Measurements from ENCODE around the gene WDR49.

Gene WDR49

GRCh38 chr3:167483708-167484475 lies 169.8 kb downstream of the WDR49 start:
- no peak for DNase-seq

- DNase-seq: no peak
Measured at GRCh38 chr3:167481164-167481563, 172.6 kb downstream of the WDR49 start.

GRCh38 chr3:167480748-167481147 lies 173.0 kb downstream of the WDR49 start:
- DNase-seq: no peak

GRCh38 chr3:167473863-167474262 lies 179.9 kb downstream of the WDR49 start, which contains the start of gene SERPINI2:
Gene SERPINI2 (minus strand): TSS chr3:167474042. CDS start chr3:167471834, 2,208 bp downstream.
- no peak for DNase-seq

- no peak for DNase-seq
Measured at GRCh38 chr3:167469381-167469780, 184.4 kb downstream of the WDR49 start.

GRCh38 chr3:167467848-167468611 lies 185.7 kb downstream of the WDR49 start:
- no peak for DNase-seq

- DNase-seq: no peak
Measured at GRCh38 chr3:167466966-167467365, 186.8 kb downstream of the WDR49 start.

- DNase-seq: no peak
Measured at GRCh38 chr3:167456157-167456799, 197.5 kb downstream of the WDR49 start.

- DNase-seq: no peak
Measured at GRCh38 chr3:167453815-167454214, 199.9 kb downstream of the WDR49 start.

GRCh38 chr3:167451282-167451681 lies 202.5 kb downstream of the WDR49 start:
- DNase-seq: no peak

- no peak for DNase-seq
Measured at GRCh38 chr3:167450675-167451074, 203.1 kb downstream of the WDR49 start.

- DNase-seq: no peak
Measured at GRCh38 chr3:167450195-167450594, 203.5 kb downstream of the WDR49 start.

GRCh38 chr3:167445491-167445890 lies 208.3 kb downstream of the WDR49 start:
- DNase-seq: no peak

- no peak for DNase-seq
Measured at GRCh38 chr3:167441256-167441655, 212.5 kb downstream of the WDR49 start.

GRCh38 chr3:167437428-167438139 lies 216.2 kb downstream of the WDR49 start:
- DNase-seq: no peak

Measured in NCI-H2081 (cell line).